Liver (tissue), 9 donors: ENCODE results near the gene SCAF8. TPM values are rescaled to one million over a fixed set of nuclear protein-coding genes. Genes with fewer than 3 reads are reported as not detected.

Experiments used
- DNase-seq: peaks from one replicate; pipeline ENCODE4 v3.0.0-alpha.2; 2017; ENCODE audit warnings: low spot score
- H3K27ac ChIP-seq, 2 donors: one replicate each; pipeline ENCODE4 v1.7.0; 2013; ENCODE audit warnings: inconsistent platforms in 2 of 2, low read length in 2 of 2, control low read depth in 1 of 2, low read depth in 1 of 2, mild to moderate bottlenecking in 1 of 2
- H3K27me3 ChIP-seq, 4 donors: one replicate each; pipeline versions ENCODE4 v1.6.1 to v1.7.0; 2013; ENCODE audit warnings: low read length in 3 of 4, inconsistent platforms in 1 of 4, mild to moderate bottlenecking in 1 of 4, moderate library complexity in 1 of 4; ENCODE audit not compliant: control insufficient read depth in 4 of 4, insufficient read depth in 4 of 4
- H3K36me3 ChIP-seq, 4 donors: one replicate each; pipeline versions ENCODE4 v1.6.1 to v1.7.0; 2013; ENCODE audit warnings: low read length in 3 of 4, mild to moderate bottlenecking in 3 of 4, low read depth in 1 of 4, moderate library complexity in 1 of 4; ENCODE audit not compliant: control insufficient read depth in 4 of 4, insufficient read depth in 3 of 4
- H3K4me1 ChIP-seq, 4 donors: one replicate each; pipeline versions ENCODE4 v1.6.1 to v1.7.0; 2013; ENCODE audit warnings: low read length in 3 of 4, mild to moderate bottlenecking in 3 of 4, moderate library complexity in 1 of 4; ENCODE audit not compliant: control insufficient read depth in 4 of 4, insufficient read depth in 4 of 4
- H3K4me3 ChIP-seq, 3 donors: one replicate each; pipeline versions ENCODE4 v1.6.1 to v1.7.0; 2013; ENCODE audit warnings: low read length in 3 of 3, control low read depth in 1 of 3, low read depth in 1 of 3, mild to moderate bottlenecking in 1 of 3
- H3K9ac ChIP-seq, 2 donors: one replicate each; pipeline ENCODE4 v1.7.0; 2013; ENCODE audit warnings: low read length in 2 of 2, mild to moderate bottlenecking in 2 of 2, moderate library complexity in 2 of 2, control low read depth in 1 of 2, low read depth in 1 of 2
- H3K9me3 ChIP-seq, 4 donors: one replicate each; pipeline versions ENCODE4 v1.6.1 to v1.7.0; 2013; ENCODE audit warnings: low read length in 3 of 4; ENCODE audit not compliant: control insufficient read depth in 4 of 4
- EGR1 ChIP-seq, 2 donors: IDR thresholded peaks; 2 replicates each; pipeline ENCODE4 v1.6.1; 2016 to 2018; ENCODE audit warnings: antibody characterized with exemption in 2 of 2, low read depth in 2 of 2
- FOXA1 ChIP-seq: IDR thresholded peaks from 2 replicates; pipeline ENCODE4 v1.6.1; 2016; ENCODE audit warnings: antibody characterized with exemption
- FOXA2 ChIP-seq: IDR thresholded peaks from 2 replicates; pipeline ENCODE4 v1.6.1; 2016; ENCODE audit warnings: antibody characterized with exemption
- HNF4A ChIP-seq, 2 donors: conservative IDR thresholded peaks; 2 replicates each; pipeline ENCODE4 v1.6.1; 2016; ENCODE audit warnings: antibody characterized with exemption in 2 of 2, mild to moderate bottlenecking in 2 of 2
- HNF4G ChIP-seq: IDR thresholded peaks from 2 replicates; pipeline ENCODE4 v1.6.1; 2016; ENCODE audit warnings: antibody characterized with exemption
- NR2F2 ChIP-seq: IDR thresholded peaks from 2 replicates; pipeline ENCODE4 v1.6.1; 2016; ENCODE audit warnings: antibody characterized with exemption
- RAD21 ChIP-seq, 2 donors: IDR thresholded peaks; 2 replicates each; pipeline ENCODE4 v1.6.1; 2016; ENCODE audit warnings: antibody characterized with exemption in 2 of 2, mild to moderate bottlenecking in 2 of 2
- RXRA ChIP-seq, 2 donors: IDR thresholded peaks; 2 replicates each; pipeline ENCODE4 v1.6.1; 2017 to 2018; ENCODE audit warnings: antibody characterized with exemption in 2 of 2, mild to moderate bottlenecking in 1 of 2
- TAF1 ChIP-seq: conservative IDR thresholded peaks from 2 replicates; pipeline ENCODE4 v1.6.1; 2016; ENCODE audit warnings: antibody characterized with exemption, mild to moderate bottlenecking
- YY1 ChIP-seq: IDR thresholded peaks from 2 replicates; pipeline ENCODE4 v1.6.1; 2016; ENCODE audit warnings: antibody characterized with exemption, mild to moderate bottlenecking
- WGBS: extraction: QIAGEN DNeasy Blood & Tissue Kit; methylation state at CpG from one replicate; pipeline ENCODE4 v1.1.7; 2013; 5-methylcytosine and 5-hydroxymethylcytosine counted together
- polyA plus RNA-seq, 2 donors: library from polyadenylated mRNA; stranded (reverse) in 1 of 2; unstranded in 1 of 2; fragments of 200-250 nt in 1 of 2; fragments of >200 nt in 1 of 2; fragmentation: Nextera tagmentation in 1 of 2; extraction: Ambion mirVana in 1 of 2; gene quantifications; one replicate each; pipeline versions ENCODE4 v1.2.1 to v1.2.3, GENCODE V29; 2013 to 2015
- total RNA-seq, 2 donors: library from RNA; depleted of rRNA; stranded (reverse); fragments of >200 nt; gene quantifications; one replicate each; pipeline ENCODE4 v1.2.3, GENCODE V29; 2014
- TF ChIP-seq, protein P1 (sequence below): IDR thresholded peaks from 2 replicates; pipeline ENCODE4 v1.6.1; 2016; ENCODE audit warnings: antibody characterized with exemption
- TF ChIP-seq, protein P2 (sequence below): IDR thresholded peaks from 2 replicates; pipeline ENCODE4 v1.6.1; 2016; ENCODE audit warnings: antibody characterized with exemption, mild to moderate bottlenecking
- TF ChIP-seq, protein P3 (sequence below): fragments of 150-350 bp; IDR thresholded peaks from 2 replicates; pipeline ENCODE4 v1.5.1; 2017; ENCODE audit warnings: improper control_type of control experiment, low read depth, low read length; ENCODE audit not compliant: missing input control
- TF ChIP-seq, protein P4 (sequence below): IDR thresholded peaks from 2 replicates; pipeline ENCODE4 v1.6.1; 2016; ENCODE audit warnings: antibody characterized with exemption
- donor health status: healthy.
- donor health status: healthy.
- donor health status: healthy.
- donor health status: healthy.
- donor health status: healthy.

SCAF8 gene
- total and polyA plus RNA-seq, 4 donors = 5.9 to 22.3 (median 12.5) TPM

DNA sequence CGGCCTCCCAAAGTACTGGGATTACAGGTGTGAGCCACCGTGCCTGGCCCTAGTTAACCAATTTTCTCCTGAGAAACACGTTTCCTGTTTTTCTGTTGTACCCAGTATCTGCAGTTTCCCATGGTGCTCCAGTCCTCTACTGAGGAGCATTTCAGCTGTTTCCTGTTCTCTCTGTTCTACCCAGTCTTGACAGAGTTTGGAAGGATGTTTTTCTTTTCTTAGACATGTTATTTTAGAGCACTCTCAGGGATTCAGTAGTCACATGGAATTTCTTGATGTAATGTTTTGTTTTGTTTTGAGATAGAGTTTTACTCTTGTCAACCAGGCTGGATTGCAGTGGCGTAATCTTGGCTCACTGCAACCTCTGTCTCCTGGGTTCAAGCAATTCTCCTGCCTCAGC, 132.1 kb downstream of the SCAF8 start:
- H3K9me3 ChIP-seq = no peaks in the 10 kb centered on the region
- WGBS = 86% methylated on average over 4 of the region's 4 CpGs
- no peak for TF ChIP-seq HNF4A (conservative IDR thresholded peaks at IDR 0.05)
- no peak for TF ChIP-seq FOXA1
- no peak for TF ChIP-seq NR2F2
- TF ChIP-seq, protein P1, sequence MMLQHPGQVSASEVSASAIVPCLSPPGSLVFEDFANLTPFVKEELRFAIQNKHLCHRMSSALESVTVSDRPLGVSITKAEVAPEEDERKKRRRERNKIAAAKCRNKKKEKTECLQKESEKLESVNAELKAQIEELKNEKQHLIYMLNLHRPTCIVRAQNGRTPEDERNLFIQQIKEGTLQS = no peak
- no peak for TF ChIP-seq TAF1
- TF ChIP-seq YY1 = no peak
- no peak for TF ChIP-seq RAD21 (IDR thresholded peaks at IDR 0.05)
- TF ChIP-seq, protein P2, sequence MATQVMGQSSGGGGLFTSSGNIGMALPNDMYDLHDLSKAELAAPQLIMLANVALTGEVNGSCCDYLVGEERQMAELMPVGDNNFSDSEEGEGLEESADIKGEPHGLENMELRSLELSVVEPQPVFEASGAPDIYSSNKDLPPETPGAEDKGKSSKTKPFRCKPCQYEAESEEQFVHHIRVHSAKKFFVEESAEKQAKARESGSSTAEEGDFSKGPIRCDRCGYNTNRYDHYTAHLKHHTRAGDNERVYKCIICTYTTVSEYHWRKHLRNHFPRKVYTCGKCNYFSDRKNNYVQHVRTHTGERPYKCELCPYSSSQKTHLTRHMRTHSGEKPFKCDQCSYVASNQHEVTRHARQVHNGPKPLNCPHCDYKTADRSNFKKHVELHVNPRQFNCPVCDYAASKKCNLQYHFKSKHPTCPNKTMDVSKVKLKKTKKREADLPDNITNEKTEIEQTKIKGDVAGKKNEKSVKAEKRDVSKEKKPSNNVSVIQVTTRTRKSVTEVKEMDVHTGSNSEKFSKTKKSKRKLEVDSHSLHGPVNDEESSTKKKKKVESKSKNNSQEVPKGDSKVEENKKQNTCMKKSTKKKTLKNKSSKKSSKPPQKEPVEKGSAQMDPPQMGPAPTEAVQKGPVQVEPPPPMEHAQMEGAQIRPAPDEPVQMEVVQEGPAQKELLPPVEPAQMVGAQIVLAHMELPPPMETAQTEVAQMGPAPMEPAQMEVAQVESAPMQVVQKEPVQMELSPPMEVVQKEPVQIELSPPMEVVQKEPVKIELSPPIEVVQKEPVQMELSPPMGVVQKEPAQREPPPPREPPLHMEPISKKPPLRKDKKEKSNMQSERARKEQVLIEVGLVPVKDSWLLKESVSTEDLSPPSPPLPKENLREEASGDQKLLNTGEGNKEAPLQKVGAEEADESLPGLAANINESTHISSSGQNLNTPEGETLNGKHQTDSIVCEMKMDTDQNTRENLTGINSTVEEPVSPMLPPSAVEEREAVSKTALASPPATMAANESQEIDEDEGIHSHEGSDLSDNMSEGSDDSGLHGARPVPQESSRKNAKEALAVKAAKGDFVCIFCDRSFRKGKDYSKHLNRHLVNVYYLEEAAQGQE = no peak
- peaks cover 0 to 1% (median 0%) of the 10 kb centered on the region in 4 donors for H3K36me3 ChIP-seq
- H3K27ac ChIP-seq = no peak overlapping the region
- H3K9ac ChIP-seq = no peak overlapping the region
- H3K27me3 ChIP-seq = no peaks in the 10 kb centered on the region
- no peak overlapping the region for H3K4me3 ChIP-seq
- peaks cover 2 to 30% (median 21%) of the 10 kb centered on the region in 4 donors for H3K4me1 ChIP-seq
- DNase-seq = no peak

DNA sequence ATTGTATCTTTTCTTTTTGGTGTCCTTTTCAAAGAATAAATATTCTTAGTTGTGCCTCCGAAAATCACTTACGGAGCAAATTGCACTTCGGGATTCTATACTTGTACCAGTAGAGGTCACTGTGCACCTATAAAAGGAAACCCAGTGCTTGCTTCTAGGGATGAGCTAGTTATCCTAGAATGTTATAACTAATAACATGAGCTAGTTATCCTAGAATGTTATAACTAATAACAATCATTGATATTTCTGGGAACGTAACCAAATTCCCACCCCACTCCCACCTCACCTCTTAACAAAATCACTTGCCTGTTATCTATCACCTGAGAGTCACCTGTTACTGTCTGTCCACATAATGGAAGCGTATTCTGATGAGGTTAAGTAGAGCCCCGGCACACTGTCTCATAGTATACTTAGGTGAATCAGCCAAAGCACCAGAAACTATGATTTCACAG, 135.0 kb downstream of the SCAF8 start:
- Histone ChIP-seq H3K4me1 (peaks cover 0 to 15% (median 13%) of the 10 kb centered on the region in 4 donors), H3K36me3 (peaks cover 0 to 1% (median 0%) of the 10 kb centered on the region in 4 donors), H3K9ac (no peak overlapping the region), H3K4me3 (no peak overlapping the region), H3K9me3 (no peaks in the 10 kb centered on the region), H3K27ac (no peak overlapping the region), H3K27me3 (no peaks in the 10 kb centered on the region)
- peak; percentile 83 to 86 for TF ChIP-seq RAD21 (IDR thresholded peaks at IDR 0.05)
- TF ChIP-seq, protein P3, sequence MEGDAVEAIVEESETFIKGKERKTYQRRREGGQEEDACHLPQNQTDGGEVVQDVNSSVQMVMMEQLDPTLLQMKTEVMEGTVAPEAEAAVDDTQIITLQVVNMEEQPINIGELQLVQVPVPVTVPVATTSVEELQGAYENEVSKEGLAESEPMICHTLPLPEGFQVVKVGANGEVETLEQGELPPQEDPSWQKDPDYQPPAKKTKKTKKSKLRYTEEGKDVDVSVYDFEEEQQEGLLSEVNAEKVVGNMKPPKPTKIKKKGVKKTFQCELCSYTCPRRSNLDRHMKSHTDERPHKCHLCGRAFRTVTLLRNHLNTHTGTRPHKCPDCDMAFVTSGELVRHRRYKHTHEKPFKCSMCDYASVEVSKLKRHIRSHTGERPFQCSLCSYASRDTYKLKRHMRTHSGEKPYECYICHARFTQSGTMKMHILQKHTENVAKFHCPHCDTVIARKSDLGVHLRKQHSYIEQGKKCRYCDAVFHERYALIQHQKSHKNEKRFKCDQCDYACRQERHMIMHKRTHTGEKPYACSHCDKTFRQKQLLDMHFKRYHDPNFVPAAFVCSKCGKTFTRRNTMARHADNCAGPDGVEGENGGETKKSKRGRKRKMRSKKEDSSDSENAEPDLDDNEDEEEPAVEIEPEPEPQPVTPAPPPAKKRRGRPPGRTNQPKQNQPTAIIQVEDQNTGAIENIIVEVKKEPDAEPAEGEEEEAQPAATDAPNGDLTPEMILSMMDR = peak; percentile 64
- no peak for TF ChIP-seq RXRA (IDR thresholded peaks at IDR 0.05)
- no peak for DNase-seq
- 44% methylated on average over 6 of the region's 6 CpGs for WGBS

DNA sequence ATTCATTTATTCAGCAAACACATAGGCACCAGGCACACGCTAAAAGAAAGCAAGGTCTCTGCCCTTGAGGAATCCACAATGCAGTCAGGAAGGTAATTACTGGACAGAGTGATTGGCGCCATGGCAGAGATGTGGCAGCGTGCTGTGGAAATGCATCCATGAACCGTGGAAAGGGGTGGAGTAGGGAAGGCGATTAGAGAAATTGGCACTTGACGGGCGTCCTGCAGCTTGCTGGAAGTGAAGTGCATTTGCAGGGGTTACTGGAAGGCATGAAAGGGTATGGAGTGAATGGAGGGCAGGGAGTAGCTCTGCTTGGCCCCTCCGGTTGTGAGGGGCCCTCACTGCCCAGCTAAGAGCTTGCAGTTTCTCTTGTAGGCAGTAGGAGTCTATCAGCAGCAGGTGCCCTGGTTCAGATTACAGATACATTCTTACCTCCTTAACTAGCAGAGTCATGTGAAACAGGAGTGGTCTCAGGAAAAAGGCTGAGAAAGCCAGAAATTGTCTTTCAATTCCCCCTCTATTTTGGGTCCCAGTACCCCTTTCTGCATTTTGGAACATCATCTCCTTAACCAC, 139.4 kb downstream of the SCAF8 start:
- no peak overlapping the region for H3K9ac ChIP-seq
- TF ChIP-seq FOXA2 (no peak), FOXA1 (no peak), EGR1 (IDR thresholded peaks at IDR 0.05; ENCODE audit: low read depth in 2 of 2) (no peak), RAD21 (IDR thresholded peaks at IDR 0.05) (no peak), YY1 (no peak), TAF1 (no peak), NR2F2 (no peak), HNF4G (no peak)
- TF ChIP-seq, protein P4, sequence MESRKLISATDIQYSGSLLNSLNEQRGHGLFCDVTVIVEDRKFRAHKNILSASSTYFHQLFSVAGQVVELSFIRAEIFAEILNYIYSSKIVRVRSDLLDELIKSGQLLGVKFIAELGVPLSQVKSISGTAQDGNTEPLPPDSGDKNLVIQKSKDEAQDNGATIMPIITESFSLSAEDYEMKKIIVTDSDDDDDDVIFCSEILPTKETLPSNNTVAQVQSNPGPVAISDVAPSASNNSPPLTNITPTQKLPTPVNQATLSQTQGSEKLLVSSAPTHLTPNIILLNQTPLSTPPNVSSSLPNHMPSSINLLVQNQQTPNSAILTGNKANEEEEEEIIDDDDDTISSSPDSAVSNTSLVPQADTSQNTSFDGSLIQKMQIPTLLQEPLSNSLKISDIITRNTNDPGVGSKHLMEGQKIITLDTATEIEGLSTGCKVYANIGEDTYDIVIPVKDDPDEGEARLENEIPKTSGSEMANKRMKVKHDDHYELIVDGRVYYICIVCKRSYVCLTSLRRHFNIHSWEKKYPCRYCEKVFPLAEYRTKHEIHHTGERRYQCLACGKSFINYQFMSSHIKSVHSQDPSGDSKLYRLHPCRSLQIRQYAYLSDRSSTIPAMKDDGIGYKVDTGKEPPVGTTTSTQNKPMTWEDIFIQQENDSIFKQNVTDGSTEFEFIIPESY = no peak
- no peak for DNase-seq
- H3K27ac ChIP-seq = no peak overlapping the region
- H3K36me3 ChIP-seq = no peaks in the 10 kb centered on the region
- H3K4me3 ChIP-seq = no peak overlapping the region
- peaks cover 0 to 13% (median 0%) of the 10 kb centered on the region in 4 donors for H3K4me1 ChIP-seq
- H3K27me3 ChIP-seq = no peaks in the 10 kb centered on the region
- WGBS = 96% methylated on average over 8 of the region's 8 CpGs
- no peaks in the 10 kb centered on the region for H3K9me3 ChIP-seq
